Measurements from ENCODE around the gene GIPC1. TPM values are rescaled to one million over a fixed set of nuclear protein-coding genes. Genes with fewer than 3 reads are reported as not detected.

Gene GIPC1
- total RNA-seq, 1 experiment from 2014 or later: 103 TPM

- BruUV-seq (replicated peaks): no TSS peak
- no peaks in the 10 kb centered on the region for H3K4me1 ChIP-seq (ENCODE audit: control insufficient read depth in 1 of 2, insufficient read depth in 2 of 2, low read length in 2 of 2)
- ChIA-PET POLR2A (no interaction called here), CTCF (no interaction called here), RAD21 (ENCODE audit: low non-redundant PET in 1 of 2, low total read pairs in 2 of 2, uncharacterized antibody in 2 of 2, unreplicated experiment in 2 of 2) (no interaction called here)
- H3K79me2 ChIP-seq (ENCODE audit: insufficient read depth, low read length): no peaks in the 10 kb centered on the region
- no peak overlapping the region for H3K4me2 ChIP-seq (ENCODE audit: low read length)
- no peaks in the 10 kb centered on the region for H3K9me3 ChIP-seq (ENCODE audit: control insufficient read depth in 1 of 2, insufficient read depth in 1 of 2, low read depth in 1 of 2, low read length in 2 of 2)
- no peaks in the 10 kb centered on the region for H3K9me2 ChIP-seq (ENCODE audit: insufficient read depth)
- H2AFZ ChIP-seq (ENCODE audit: low read depth, low read length, poor library complexity, severe bottlenecking): no peak overlapping the region
- no peak for DNase-seq (ENCODE audit: low read depth, low spot score)
- H4K20me1 ChIP-seq (ENCODE audit: insufficient read depth): no peaks in the 10 kb centered on the region
- no peak overlapping the region for H3K9ac ChIP-seq (ENCODE audit: low read length)
- TF ChIP-seq SRF (IDR thresholded peaks at IDR 0.05; ENCODE audit: low read depth): no peak
- TF ChIP-seq ZFX (IDR thresholded peaks at IDR 0.05): no peak
- no peak for TF ChIP-seq CBX3 (IDR thresholded peaks at IDR 0.05; ENCODE audit: low read depth)
- no peak for TF ChIP-seq EZH2phosphoT487 (IDR thresholded peaks at IDR 0.05; ENCODE audit: borderline replicate concordance)
- no peak for TF ChIP-seq TCF7L2 (IDR thresholded peaks at IDR 0.05; ENCODE audit: borderline replicate concordance, extremely low read depth, insufficient read depth, insufficient read length)
- no peak for TF ChIP-seq ELF1 (IDR thresholded peaks at IDR 0.05; ENCODE audit: borderline replicate concordance, low read depth)
- TF ChIP-seq EZH2 (IDR thresholded peaks at IDR 0.05): no peak
- TF ChIP-seq RAD21 (IDR thresholded peaks at IDR 0.05; ENCODE audit: low read depth): no peak
- TF ChIP-seq ZBTB33 (IDR thresholded peaks at IDR 0.05; ENCODE audit: extremely low read depth, insufficient replicate concordance, low read length): no peak
- H3K36me3 ChIP-seq (ENCODE audit: control insufficient read depth in 1 of 2, insufficient read depth in 2 of 2, low read length in 2 of 2): peaks cover 17 to 18% of the 10 kb centered on the region in 2 experiments
- intact Hi-C loops (cut with micrococcal nuclease): no loop called here
- no peak overlapping the region for H3K4me3 ChIP-seq (replicated peaks in 1 of 2; ENCODE audit: low read depth in 1 of 2, low read length in 2 of 2)
- H3K27me3 ChIP-seq (ENCODE audit: insufficient read depth, low read length): no peaks in the 10 kb centered on the region
- H3K27ac ChIP-seq (ENCODE audit: low read depth, low read length): no peak overlapping the region
- no peak for ATAC-seq
Observed at GRCh38 chr19:14460935-14461334, 35.0 kb downstream of the GIPC1 start.

- H3K9me2 ChIP-seq (ENCODE audit: insufficient read depth): no peaks in the 10 kb centered on the region
- intact Hi-C loops (cut with micrococcal nuclease): no loop called here
- no peak overlapping the region for H2AFZ ChIP-seq (ENCODE audit: low read depth, low read length, poor library complexity, severe bottlenecking)
- CTCF ChIA-PET: interaction anchor here (1.0 kb wide), 1 partner anchor 13 kb away, joined by 3 read pairs; no protein-coding TSS in a partner anchor
- ATAC-seq: no peak
- H3K9ac ChIP-seq (ENCODE audit: low read length): no peak overlapping the region
- H3K79me2 ChIP-seq (ENCODE audit: insufficient read depth, low read length): no peaks in the 10 kb centered on the region
- peaks cover 11 to 15% of the 10 kb centered on the region in 2 experiments; a peak in 3 of 4 replicates for H3K36me3 ChIP-seq (ENCODE audit: control insufficient read depth in 1 of 2, insufficient read depth in 2 of 2, low read length in 2 of 2)
- RAD21 ChIA-PET (ENCODE audit: low non-redundant PET in 1 of 2, low total read pairs in 2 of 2, uncharacterized antibody in 2 of 2, unreplicated experiment in 2 of 2): no interaction called here
- DNase-seq (ENCODE audit: low read depth, low spot score): no peak
- POLR2A ChIA-PET: no interaction called here
- no TSS peak for BruUV-seq (replicated peaks)
- no peaks in the 10 kb centered on the region for H3K27me3 ChIP-seq (ENCODE audit: insufficient read depth, low read length)
- H4K20me1 ChIP-seq (ENCODE audit: insufficient read depth): no peaks in the 10 kb centered on the region
- no peaks in the 10 kb centered on the region for H3K4me1 ChIP-seq (ENCODE audit: control insufficient read depth in 1 of 2, insufficient read depth in 2 of 2, low read length in 2 of 2)
- no peak overlapping the region for H3K4me2 ChIP-seq (ENCODE audit: low read length)
- H3K9me3 ChIP-seq (ENCODE audit: control insufficient read depth in 1 of 2, insufficient read depth in 1 of 2, low read depth in 1 of 2, low read length in 2 of 2): no peaks in the 10 kb centered on the region
- no peak overlapping the region for H3K4me3 ChIP-seq (replicated peaks in 1 of 2; ENCODE audit: low read depth in 1 of 2, low read length in 2 of 2)
- H3K27ac ChIP-seq (ENCODE audit: low read depth, low read length): no peak overlapping the region
- no peak for TF ChIP-seq REST (IDR thresholded peaks at IDR 0.05; ENCODE audit: low read depth)
- TF ChIP-seq SRF (IDR thresholded peaks at IDR 0.05; ENCODE audit: low read depth): no peak
- TF ChIP-seq POLR2AphosphoS5 (IDR thresholded peaks at IDR 0.05; ENCODE audit: low read depth, low read length): no peak
- TF ChIP-seq MAX (IDR thresholded peaks at IDR 0.05): no peak
- no peak for TF ChIP-seq CEBPB (IDR thresholded peaks at IDR 0.05; ENCODE audit: low read depth)
- no peak for TF ChIP-seq SP1 (IDR thresholded peaks at IDR 0.05; ENCODE audit: low read depth)
- TF ChIP-seq CBX3 (IDR thresholded peaks at IDR 0.05; ENCODE audit: low read depth): no peak
- TF ChIP-seq EGR1 (IDR thresholded peaks at IDR 0.05; ENCODE audit: low read depth): no peak
- TF ChIP-seq ATF3 (IDR thresholded peaks at IDR 0.05): no peak
Observed at GRCh38 chr19:14459703-14460102, 36.2 kb downstream of the GIPC1 start.

All from HCT116 (cell line).